GM12878 (cell line): ENCODE measurements around the gene TSPAN16. TPM values are rescaled to one million over a fixed set of nuclear protein-coding genes. Genes with fewer than 3 reads are reported as not detected.

Source experiments
- ATAC-seq: fragments of 200-7000 bp; cut with Tn5 transposase; 3 replicates; pipeline ENCODE4 v1.9.1; 2020; ENCODE audit warnings: mild to moderate bottlenecking, moderate library complexity
- BruUV-seq: library from RNA; stranded (reverse); fragments of 400-500 nt; replicated peaks from 2 replicates; lab custom pipeline; 2021; lab: Mats Ljungman, UMichigan
- CTCF ChIA-PET: fragments of 300-600 bp; sonication (Branson Sonifier 250); formaldehyde crosslinking; extraction: SDS; loops from one replicate; lab custom pipeline; 2021; ENCODE audit warnings: inconsistent platforms; lab: Yijun Ruan, JAX
- POLR2A ChIA-PET: fragments of 350-600 bp; formaldehyde crosslinking; extraction: SDS; loops from one replicate; lab custom pipeline; 2021; ENCODE audit warnings: inconsistent platforms; lab: Charles Lee
- RAD21 ChIA-PET: fragments of 300-600 bp; sonication (Branson Sonifier 250); formaldehyde crosslinking; loops from one replicate; lab custom pipeline; 2023; ENCODE audit warnings: antibody characterized with exemption; ENCODE audit not compliant: unreplicated experiment; lab: Charles Lee
- SMC1A ChIA-PET: fragments of 300-600 bp; sonication (Branson Sonifier 250); formaldehyde crosslinking; loops from one replicate; lab custom pipeline; 2023; ENCODE audit not compliant: unreplicated experiment, uncharacterized antibody; lab: Charles Lee
- DNase-seq: peaks from one replicate; pipeline ENCODE4 v3.0.0-alpha.2; 2011; ENCODE audit warnings: low read depth, low spot score
- FAIRE-seq: peaks from 3 replicates; lab custom pipeline; 2011; peaks lifted over from hg19 to GRCh38; lab: Jason Lieb, UNC
- H2AFZ ChIP-seq: 2 replicates; pipeline ENCODE4 v1.6.0; 2011; ENCODE audit warnings: low read depth, low read length, control low read depth; ENCODE audit not compliant: control insufficient read depth
- H3K27ac ChIP-seq: 2 replicates; pipeline ENCODE4 v1.5.1; 2011; ENCODE audit warnings: control low read depth; ENCODE audit not compliant: control insufficient read depth, insufficient read depth
- H3K27me3 ChIP-seq, 2 experiments: replicated peaks in 1 of 2; 2 replicates each; pipeline versions ENCODE4 v1.6.0 to v1.6.1; 2011; ENCODE audit warnings: low read length in 1 of 2; ENCODE audit not compliant: control insufficient read depth in 2 of 2, insufficient read depth in 2 of 2
- H3K36me3 ChIP-seq, 2 experiments: 2 replicates each; pipeline ENCODE4 v1.5.1; 2011; ENCODE audit warnings: low read length in 1 of 2; ENCODE audit not compliant: control insufficient read depth in 2 of 2, insufficient read depth in 2 of 2
- H3K4me1 ChIP-seq: 2 replicates; pipeline ENCODE4 v1.6.1; 2011; ENCODE audit warnings: mild to moderate bottlenecking, low read length, moderate library complexity, mixed read lengths; ENCODE audit not compliant: control insufficient read depth, insufficient read depth
- H3K4me2 ChIP-seq: 2 replicates; pipeline ENCODE4 v1.6.0; 2011; ENCODE audit warnings: control low read depth; ENCODE audit not compliant: control insufficient read depth, insufficient read depth
- H3K4me3 ChIP-seq: fragments of 200-600 bp; sonication (generic); 2 replicates; pipeline ENCODE4 v1.5.1; 2016
- H3K79me2 ChIP-seq: 2 replicates; pipeline ENCODE4 v1.6.0; 2011; ENCODE audit warnings: low read length; ENCODE audit not compliant: control insufficient read depth, insufficient read depth
- H3K9ac ChIP-seq: 2 replicates; pipeline ENCODE4 v1.8.0; 2011; ENCODE audit warnings: low read length, control low read depth, mixed read lengths; ENCODE audit not compliant: control insufficient read depth, insufficient read depth
- H3K9me3 ChIP-seq: replicated peaks from 3 replicates; pipeline ENCODE4 v1.5.1; 2011; ENCODE audit warnings: mild to moderate bottlenecking, low read length; ENCODE audit not compliant: control insufficient read depth, insufficient read depth
- H4K20me1 ChIP-seq: 2 replicates; pipeline ENCODE4 v1.6.0; 2011; ENCODE audit not compliant: control insufficient read depth, insufficient read depth
- CREM ChIP-seq: IDR thresholded peaks from 2 replicates; pipeline ENCODE4 v1.6.1; 2014; ENCODE audit warnings: antibody characterized with exemption, low read depth
- CUX1 ChIP-seq: IDR thresholded peaks from 2 replicates; pipeline ENCODE4 v1.6.1; 2012; ENCODE audit warnings: improper control_type of control experiment, low read depth, low read length; ENCODE audit not compliant: insufficient replicate concordance
- E4F1 ChIP-seq: fragments of 450-650 bp; IDR thresholded peaks from 2 replicates; pipeline ENCODE4 v1.6.1; 2018; ENCODE audit warnings: borderline replicate concordance, mild to moderate bottlenecking; ENCODE audit not compliant: partially characterized antibody
- EGR1 ChIP-seq, 2 experiments: IDR thresholded peaks; 1 replicate in 1 of 2; 2 replicates in 1 of 2; pipeline ENCODE4 v1.6.1; 2011 to 2012; ENCODE audit warnings: low read depth in 2 of 2, low read length in 2 of 2, borderline replicate concordance in 1 of 2, mild to moderate bottlenecking in 1 of 2, moderate library complexity in 1 of 2
- MYC ChIP-seq: IDR thresholded peaks from 2 replicates; pipeline ENCODE4 v1.6.1; 2011; ENCODE audit warnings: mild to moderate bottlenecking, low read length, moderate library complexity, inconsistent platforms; ENCODE audit not compliant: insufficient read depth, insufficient replicate concordance, insufficient read length, severe bottlenecking
- PAX5 ChIP-seq: IDR thresholded peaks from 2 replicates; pipeline ENCODE4 v1.6.1; 2011; ENCODE audit warnings: low read depth, low read length, borderline replicate concordance
- PKNOX1 ChIP-seq: fragments of 450-650 bp; IDR thresholded peaks from 2 replicates; pipeline ENCODE4 v1.6.1; 2016; ENCODE audit warnings: mild to moderate bottlenecking
- WRNIP1 ChIP-seq: IDR thresholded peaks from 2 replicates; pipeline ENCODE4 v1.6.1; 2011; ENCODE audit warnings: low read depth, low read length, improper control_type of control experiment, borderline replicate concordance
- ZNF592 ChIP-seq: fragments of 450-650 bp; IDR thresholded peaks from 2 replicates; pipeline ENCODE4 v1.6.1; 2017; ENCODE audit warnings: mild to moderate bottlenecking, moderate library complexity
- WGBS: methylation state at CpG from one replicate; pipeline ENCODE4 v1.1.6; 2016; ENCODE audit warnings: low lambda C conversion rate; ENCODE audit not compliant: insufficient replicate concordance, insufficient coverage; ENCODE audit errors: missing lambda C conversion rate; 5-methylcytosine and 5-hydroxymethylcytosine counted together
- in situ Hi-C: fragments of 300-500 bp; cut with MboI; formaldehyde crosslinking; loops from 9 replicates; pipeline ENCODE4 v1.14.3; 2018; ENCODE audit warnings: mixed read lengths
- intact Hi-C: fragments of 100-400 bp; cut with micrococcal nuclease; formaldehyde crosslinking; loops from one replicate; pipeline ENCODE4 v1.14.2; 2022; ENCODE audit not compliant: unreplicated experiment
- polyA plus RNA-seq, 11 experiments: library from polyadenylated mRNA; depleted of rRNA in 4 of 11; unstranded in 6 of 11; stranded (reverse) in 5 of 11; fragments of >200 nt; fragmentation: Nextera tagmentation in 4 of 11; fragmentation: Illumina TruSeq in 1 of 11; extraction: Ambion mirVana in 4 of 11; extraction: Trizol in 1 of 11; gene quantifications; 1 replicate in 1 of 11; 2 replicates in 10 of 11; pipeline versions ENCODE4 v1.2.1 to v1.2.3, GENCODE V29; 2011 to 2016; ENCODE audit warnings: inconsistent platforms in 2 of 11, missing spikeins in 2 of 11, low read depth in 1 of 11
- total RNA-seq, 4 experiments: library from RNA; depleted of rRNA in 3 of 4; stranded (reverse); fragments of >200 nt in 3 of 4; fragmentation: Illumina TruSeq in 1 of 4; extraction: Trizol in 1 of 4; gene quantifications; 2 replicates each; pipeline versions ENCODE4 v1.2.1 to v1.2.3, GENCODE V29; 2013 to 2021

The TSPAN16 gene
- total and polyA plus RNA-seq, 10 of the 15 experiments (the other 5 are each of a cell fraction or from before 2014, with no cell fraction given), result not detected

- Histone ChIP-seq H2AFZ (no peak overlapping the region), H3K36me3 (no peaks in the 10 kb centered on the region)
- CTCF ChIA-PET, result interaction anchor here (1.0 kb wide), 1 partner anchor 14 kb away, joined by 3 read pairs; no protein-coding TSS in a partner anchor
- no peak for TF ChIP-seq WRNIP1
- TF ChIP-seq PKNOX1, result no peak
- no peak for TF ChIP-seq ZNF592
- TF ChIP-seq EGR1 (IDR thresholded peaks at IDR 0.05; ENCODE audit: borderline replicate concordance in 1 of 2, low read depth in 2 of 2, low read length in 2 of 2), result no peak
- no peak for TF ChIP-seq E4F1
- no peak for TF ChIP-seq PAX5
- no peak for TF ChIP-seq CREM
- TF ChIP-seq MYC, result no peak
- no peak for TF ChIP-seq CUX1
These were observed 30.1 kb upstream of the TSPAN16 start for GRCh38 chr19:11265785-11266236.

More at GRCh38 chr19:11265785-11266236, 30.1 kb upstream of the TSPAN16 start:
- Histone ChIP-seq H3K9me3 (no peaks in the 10 kb centered on the region), H3K4me3 (no peak overlapping the region), H3K27me3 (no peaks in the 10 kb centered on the region), H3K27ac (no peak overlapping the region), H3K79me2 (no peaks in the 10 kb centered on the region), H4K20me1 (no peaks in the 10 kb centered on the region), H3K4me2 (no peak overlapping the region), H3K4me1 (peaks cover 5% of the 10 kb centered on the region; the same call in 1 of the 2 replicates), H3K9ac (no peak overlapping the region)
- RAD21 ChIA-PET, result no interaction called here
- POLR2A ChIA-PET, result interaction anchor here (0.6 kb wide), 1 partner anchor 264 kb away, joined by 5 read pairs; no protein-coding TSS in a partner anchor
- no peak for DNase-seq
- FAIRE-seq, result no peak
- SMC1A ChIA-PET, result interaction anchor here (0.5 to 1.3 kb wide), 2 partner anchors 15 to 111 kb away, joined by 3 to 4 read pairs; no protein-coding TSS in a partner anchor
- no peak for ATAC-seq
- in situ Hi-C loops, result no loop called here
- BruUV-seq, result no TSS peak
- intact Hi-C loops, result no loop called here
- 27% methylated on average over 11 of the region's 11 CpGs for WGBS
